Small intestine (tissue), 7 donors: ENCODE data around the gene RGS3. TPM values are rescaled to one million over a fixed set of nuclear protein-coding genes. Genes with fewer than 3 reads are reported as not detected.

Source experiments
- DNase-seq, 2 donors: peaks; one replicate each; pipeline versions ENCODE4 v3.0.0 to v3.0.0-alpha.2; 2013
- FAIRE-seq: peaks from 2 replicates; lab custom pipeline; 2012; peaks lifted over from hg19 to GRCh38; lab: Jason Lieb, UNC
- H3K27ac ChIP-seq, 3 donors: one replicate each; pipeline ENCODE4 v1.5.1; 2013; ENCODE audit warnings: low read length in 2 of 3, mild to moderate bottlenecking in 2 of 3, control low read depth in 1 of 3, inconsistent platforms in 1 of 3, low read depth in 1 of 3, moderate library complexity in 1 of 3
- H3K27me3 ChIP-seq, 3 donors: one replicate each; pipeline ENCODE4 v1.6.1; 2013; ENCODE audit warnings: low read length in 3 of 3, inconsistent platforms in 1 of 3; ENCODE audit not compliant: control insufficient read depth in 3 of 3, insufficient read depth in 3 of 3
- H3K36me3 ChIP-seq, 3 donors: one replicate each; pipeline ENCODE4 v1.6.1; 2013; ENCODE audit warnings: low read length in 3 of 3, inconsistent platforms in 1 of 3, low read depth in 1 of 3, mild to moderate bottlenecking in 1 of 3, moderate library complexity in 1 of 3; ENCODE audit not compliant: control insufficient read depth in 3 of 3, insufficient read depth in 2 of 3
- H3K4me1 ChIP-seq, 3 donors: one replicate each; pipeline ENCODE4 v1.6.1; 2013; ENCODE audit warnings: low read length in 2 of 3, inconsistent platforms in 1 of 3, low read depth in 1 of 3, mild to moderate bottlenecking in 1 of 3, moderate library complexity in 1 of 3; ENCODE audit not compliant: control insufficient read depth in 3 of 3, insufficient read depth in 2 of 3
- H3K4me3 ChIP-seq, 3 donors: one replicate each; pipeline ENCODE4 v1.5.1; 2013; ENCODE audit warnings: low read length in 3 of 3, control low read depth in 1 of 3, inconsistent platforms in 1 of 3, low read depth in 1 of 3, mild to moderate bottlenecking in 1 of 3, moderate library complexity in 1 of 3
- H3K9me3 ChIP-seq, 2 donors: one replicate each; pipeline ENCODE4 v1.6.1; 2013; ENCODE audit warnings: low read depth in 1 of 2, low read length in 1 of 2; ENCODE audit not compliant: control insufficient read depth in 2 of 2, insufficient read depth in 1 of 2
- WGBS, 3 donors: extraction: QIAGEN DNeasy Blood & Tissue Kit; methylation state at CpG; one replicate each; pipeline ENCODE4 v1.1.7; 2013; 5-methylcytosine and 5-hydroxymethylcytosine counted together
- polyA plus RNA-seq, 4 donors: library from polyadenylated mRNA; stranded (reverse) in 3 of 4; unstranded in 1 of 4; fragments of 200-250 nt in 3 of 4; fragments of 120-200 nt in 1 of 4; gene quantifications; one replicate each; pipeline versions ENCODE4 v1.2.1 to v1.2.3, GENCODE V29; 2013
- donor health status: healthy with polysubstance abuse.
- donor health status: control.
- donor health status: control.
- donor health status: Bipolar disorder and iron deficiency.
- donor health status: healthy.

RGS3 gene
- polyA plus RNA-seq, 4 donors, result 23.0 to 37.0 (median 26.4) TPM

DNA sequence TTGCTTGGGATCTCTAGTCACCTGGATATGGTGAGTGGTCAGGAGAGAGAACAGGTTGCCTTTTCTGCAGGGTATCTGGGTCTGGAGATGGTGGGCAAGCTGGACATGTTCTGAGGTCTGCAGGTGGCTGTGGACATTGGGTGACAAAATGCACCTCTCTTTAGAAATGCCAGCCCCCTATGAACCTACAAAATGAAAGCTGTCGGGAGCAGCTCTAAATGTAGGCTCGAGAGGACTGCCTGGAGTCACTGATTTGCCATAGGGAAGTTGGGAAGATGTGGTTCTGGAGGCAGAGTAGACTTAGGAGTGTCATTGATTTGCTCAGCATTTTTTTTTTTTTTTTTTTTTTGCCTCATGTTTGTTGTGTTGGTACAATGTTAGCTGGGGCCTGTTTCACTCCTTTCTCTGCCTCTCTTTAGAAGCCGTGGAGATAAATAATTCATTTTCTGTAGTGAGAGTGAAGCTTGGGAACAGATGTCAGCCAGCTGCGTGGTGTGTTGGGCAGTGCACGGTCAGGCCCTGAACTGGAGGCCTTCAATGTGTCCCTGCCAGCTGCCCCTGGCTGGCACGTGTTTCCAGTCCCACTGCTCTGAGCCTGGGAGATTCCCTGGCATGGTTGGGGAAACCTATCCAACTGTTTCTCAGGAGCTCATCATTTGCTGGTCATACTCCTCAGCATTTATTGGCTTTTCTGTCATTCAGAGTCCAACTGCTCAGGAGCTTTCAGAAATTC lies 5.4 kb downstream of the RGS3 start:
- FAIRE-seq (no peak), DNase-seq (no peak)
- H3K27ac ChIP-seq, result no peak overlapping the region
- H3K36me3 ChIP-seq, result peaks cover 0 to 7% (median 0%) of the 10 kb centered on the region in 3 donors
- H3K4me1 ChIP-seq, result peaks cover 0 to 19% (median 4%) of the 10 kb centered on the region in 3 donors
- H3K27me3 ChIP-seq, result no peaks in the 10 kb centered on the region
- H3K4me3 ChIP-seq, result no peak overlapping the region
- no peaks in the 10 kb centered on the region for H3K9me3 ChIP-seq
- 63 to 67% (median 64%) methylated on average over 6 of the region's 6 CpGs for WGBS, 3 donors

DNA sequence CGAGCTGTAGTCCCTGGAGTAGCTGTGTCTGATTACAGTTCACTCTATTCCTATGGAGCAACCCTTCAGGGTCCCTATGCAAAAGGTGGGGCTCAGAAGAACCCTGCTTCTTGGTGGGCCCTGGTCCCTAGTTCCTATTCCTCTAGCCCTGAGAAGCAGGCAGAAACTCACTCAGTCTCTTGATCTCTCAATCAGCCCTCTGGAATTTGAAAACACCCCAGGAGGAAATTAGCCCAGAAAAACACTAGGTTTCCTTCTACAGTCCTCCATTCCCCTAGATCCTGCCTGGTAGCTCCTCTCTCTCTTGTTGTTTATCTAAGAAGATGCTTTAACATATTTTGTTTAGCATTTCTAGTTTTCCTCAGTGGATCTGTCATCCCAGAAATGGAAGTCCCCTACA lies 7.6 kb downstream of the RGS3 start:
- H3K9me3 ChIP-seq, result no peaks in the 10 kb centered on the region
- H3K27me3 ChIP-seq, result no peaks in the 10 kb centered on the region
- no peak overlapping the region for H3K27ac ChIP-seq
- DNase-seq (no peak), FAIRE-seq (no peak)
- H3K4me1 ChIP-seq, result no peaks in the 10 kb centered on the region
- peaks cover 0 to 8% (median 0%) of the 10 kb centered on the region in 3 donors for H3K36me3 ChIP-seq
- no peak overlapping the region for H3K4me3 ChIP-seq
- WGBS, 3 donors, result 70 to 89% (median 73%) methylated on average over 1 of the region's 1 CpG

DNA sequence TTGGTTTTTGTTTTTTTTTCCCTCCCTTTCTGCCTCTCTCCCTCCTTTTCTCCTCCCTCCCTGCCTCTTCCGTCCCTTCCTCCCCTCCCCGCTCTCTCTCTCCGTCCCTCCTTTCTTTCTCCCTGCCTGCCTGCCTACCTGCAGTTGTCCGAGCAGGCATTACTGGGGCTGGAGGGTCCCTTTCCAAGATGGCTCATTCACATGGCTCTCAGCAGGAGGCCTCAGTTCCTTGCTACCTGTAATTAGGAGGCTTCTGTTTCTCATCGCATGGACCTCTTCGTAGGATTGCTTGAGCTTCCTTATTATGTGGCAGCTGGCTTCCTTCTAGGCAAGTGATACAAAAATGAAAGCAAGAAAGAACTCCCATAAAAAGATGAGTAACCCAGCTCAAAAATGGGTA lies 8.0 kb downstream of the RGS3 start:
- no peak for FAIRE-seq
- no peaks in the 10 kb centered on the region for H3K4me1 ChIP-seq
- H3K36me3 ChIP-seq, result peaks cover 0 to 12% (median 0%) of the 10 kb centered on the region in 3 donors
- no peak overlapping the region for H3K4me3 ChIP-seq
- no peak overlapping the region for H3K27ac ChIP-seq
- no peaks in the 10 kb centered on the region for H3K9me3 ChIP-seq
- DNase-seq, result no peak
- H3K27me3 ChIP-seq, result no peaks in the 10 kb centered on the region
- 83 to 96% (median 87%) methylated on average over 6 of the region's 6 CpGs for WGBS, 3 donors

DNA sequence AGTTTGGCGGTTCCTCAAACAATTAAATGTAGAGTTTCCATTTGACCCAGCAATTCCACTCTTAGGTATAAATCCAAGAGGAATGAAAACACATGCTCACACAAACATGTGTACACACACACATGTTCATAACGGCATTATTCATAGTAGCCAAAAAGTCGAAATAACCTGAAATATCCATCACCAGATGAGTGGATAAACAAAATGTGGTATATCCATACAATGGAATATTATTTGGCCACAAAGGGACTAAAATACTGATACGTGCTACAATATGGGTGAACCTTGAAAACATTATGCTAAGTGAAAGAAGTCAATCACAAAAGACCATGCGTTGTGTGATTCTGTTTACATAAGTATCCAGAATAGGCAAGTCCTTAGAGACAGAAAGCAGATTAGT lies 8.7 kb downstream of the RGS3 start:
- DNase-seq (no peak), FAIRE-seq (no peak)
- 94 to 98% (median 95%) methylated on average over 5 of the region's 5 CpGs for WGBS, 3 donors
- no peaks in the 10 kb centered on the region for H3K4me1 ChIP-seq
- H3K27ac ChIP-seq, result no peak overlapping the region
- no peaks in the 10 kb centered on the region for H3K9me3 ChIP-seq
- no peaks in the 10 kb centered on the region for H3K27me3 ChIP-seq
- peaks cover 0 to 13% (median 0%) of the 10 kb centered on the region in 3 donors for H3K36me3 ChIP-seq
- H3K4me3 ChIP-seq, result no peak overlapping the region

DNA sequence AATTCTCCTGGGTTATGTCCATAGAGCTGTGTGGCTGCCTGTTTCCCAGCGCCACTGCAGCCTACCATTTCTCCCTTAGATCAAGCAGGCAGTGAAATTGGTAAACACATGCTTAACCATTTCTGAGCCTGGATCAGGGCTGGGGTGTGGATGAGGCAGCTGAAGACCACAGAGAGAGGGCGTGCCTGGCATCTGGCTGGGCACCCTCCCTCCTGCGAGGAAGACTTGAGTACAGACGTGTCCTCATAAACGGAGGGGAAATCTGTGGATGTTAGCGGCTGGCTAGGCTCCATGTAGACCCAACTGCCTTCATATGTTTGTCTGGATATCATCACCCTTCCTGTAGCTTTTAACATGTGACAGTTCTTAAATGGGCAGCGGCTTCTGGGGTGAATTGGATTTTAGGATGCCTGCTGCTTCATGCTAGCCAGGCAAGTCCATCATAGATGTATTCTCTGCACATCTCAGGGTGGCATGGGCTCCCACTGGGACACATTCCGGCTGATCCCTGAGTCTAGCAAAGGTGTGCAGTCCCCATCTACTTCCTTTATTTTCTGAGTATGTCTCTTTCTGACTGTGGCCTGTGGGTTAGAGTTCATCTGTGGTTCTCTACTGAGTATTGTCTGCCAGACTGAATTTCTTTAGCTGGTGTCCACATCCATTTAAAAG lies 11.0 kb downstream of the RGS3 start:
- Histone ChIP-seq H3K4me3 (no peak overlapping the region), H3K36me3 (peaks cover 0 to 23% (median 0%) of the 10 kb centered on the region in 3 donors), H3K27me3 (no peaks in the 10 kb centered on the region), H3K9me3 (no peaks in the 10 kb centered on the region), H3K4me1 (peaks cover 0 to 6% (median 0%) of the 10 kb centered on the region in 3 donors), H3K27ac (no peak overlapping the region)
- 68 to 78% (median 70%) methylated on average over 8 of the region's 8 CpGs for WGBS, 3 donors
- DNase-seq (no peak), FAIRE-seq (no peak)

DNA sequence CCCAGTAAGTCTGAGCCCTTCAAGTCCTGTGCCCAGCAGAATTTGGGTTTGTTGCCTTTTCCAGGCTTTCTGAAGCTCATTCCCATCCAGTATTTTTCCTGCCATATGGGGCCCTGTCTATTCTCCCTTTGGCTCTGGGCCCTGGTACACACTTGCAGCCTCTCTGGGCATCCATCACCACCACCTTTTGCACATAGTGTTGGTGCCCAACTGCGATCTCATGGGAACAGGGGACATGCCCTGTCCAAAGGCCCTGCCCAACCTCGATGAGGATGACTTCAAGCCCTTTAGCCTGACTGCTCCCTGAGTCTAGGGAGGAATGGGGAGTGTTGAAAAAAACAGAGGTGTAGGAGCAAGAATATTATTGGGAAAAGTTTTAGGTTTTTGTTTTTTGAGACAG lies 11.5 kb downstream of the RGS3 start:
- peaks cover 0 to 6% (median 0%) of the 10 kb centered on the region in 3 donors for H3K4me1 ChIP-seq
- DNase-seq (no peak), FAIRE-seq (no peak)
- no peaks in the 10 kb centered on the region for H3K9me3 ChIP-seq
- H3K4me3 ChIP-seq, result no peak overlapping the region
- H3K27ac ChIP-seq, result no peak overlapping the region
- H3K27me3 ChIP-seq, result no peaks in the 10 kb centered on the region
- WGBS, 3 donors, result 75 to 88% (median 77%) methylated on average over 2 of the region's 2 CpGs
- H3K36me3 ChIP-seq, result peaks cover 0 to 25% (median 0%) of the 10 kb centered on the region in 3 donors

DNA sequence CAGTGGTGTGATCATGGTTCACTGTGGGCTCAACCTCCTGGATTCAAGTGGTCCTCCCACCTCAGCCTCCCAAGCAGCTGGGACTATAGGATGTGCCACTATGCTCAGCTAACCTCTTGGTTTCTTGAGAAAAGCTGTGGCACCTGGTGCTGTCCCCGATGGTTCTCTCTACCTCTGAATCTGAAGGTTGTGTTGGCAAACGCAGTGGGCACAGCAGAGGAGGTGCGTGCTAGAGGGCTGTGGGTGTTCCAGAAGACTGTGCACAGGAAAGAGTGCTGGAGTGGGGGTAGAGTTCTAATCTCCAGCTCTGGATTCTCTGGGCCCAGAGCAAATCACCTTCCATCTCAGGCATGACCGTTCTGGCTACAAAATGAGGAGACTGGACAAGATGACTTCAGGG lies 12.5 kb downstream of the RGS3 start:
- H3K4me3 ChIP-seq, result no peak overlapping the region
- 85 to 95% (median 92%) methylated on average over 4 of the region's 4 CpGs for WGBS, 3 donors
- H3K27me3 ChIP-seq, result no peaks in the 10 kb centered on the region
- peaks cover 0 to 6% (median 0%) of the 10 kb centered on the region in 3 donors for H3K4me1 ChIP-seq
- peaks cover 0 to 23% (median 0%) of the 10 kb centered on the region in 3 donors for H3K36me3 ChIP-seq
- FAIRE-seq (no peak), DNase-seq (no peak)
- H3K9me3 ChIP-seq, result no peaks in the 10 kb centered on the region
- no peak overlapping the region for H3K27ac ChIP-seq

DNA sequence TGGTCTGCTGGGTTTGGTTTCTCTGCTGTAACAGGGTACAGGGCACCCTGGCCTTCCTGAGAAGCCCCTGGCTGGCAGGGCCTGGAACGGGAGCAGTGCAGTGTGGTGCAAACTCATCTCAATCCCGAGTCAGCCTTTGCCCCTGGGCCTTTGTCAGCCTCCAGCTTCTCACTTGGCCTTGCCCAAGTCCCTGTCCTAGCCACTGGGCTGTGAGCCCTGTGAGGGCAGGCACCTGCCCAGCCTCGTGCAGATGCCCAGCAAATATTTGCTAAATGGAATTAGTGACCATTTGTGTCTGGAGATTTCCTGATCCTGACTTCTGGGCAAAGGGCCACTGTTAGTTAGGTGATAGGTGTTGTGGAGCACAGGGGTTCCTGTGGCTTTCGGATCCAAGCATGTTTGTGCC lies 13.0 kb downstream of the RGS3 start:
- DNase-seq, result no peak
- FAIRE-seq, result no peak
- H3K27me3 ChIP-seq, result no peaks in the 10 kb centered on the region
- H3K4me1 ChIP-seq, result peaks cover 0 to 6% (median 0%) of the 10 kb centered on the region in 3 donors
- no peaks in the 10 kb centered on the region for H3K9me3 ChIP-seq
- no peak overlapping the region for H3K27ac ChIP-seq
- WGBS, 3 donors, result 52 to 74% (median 64%) methylated on average over 4 of the region's 4 CpGs
- H3K4me3 ChIP-seq, result no peak overlapping the region
- H3K36me3 ChIP-seq, result peaks cover 0 to 21% (median 0%) of the 10 kb centered on the region in 3 donors
